ENCODE results near the gene PLA2G6. TPM values are rescaled to one million over a fixed set of nuclear protein-coding genes. Genes with fewer than 3 reads are reported as not detected.

PLA2G6 gene
- total and polyA plus RNA-seq, 2 of the 13 experiments (the other 11 are each of a cell fraction or from before 2014, with no cell fraction given) = 4.8 to 11.5 TPM

GRCh38 chr22:38110008-38110862 is 71.4 kb downstream of the PLA2G6 start, which contains the start of gene BAIAP2L2 (continued):
- no peak for TF ChIP-seq TFDP1 (CRISPR knock-in tag; IDR thresholded peaks at IDR 0.05; ENCODE audit: borderline replicate concordance)
- TF ChIP-seq SIX1 (CRISPR knock-in tag; IDR thresholded peaks at IDR 0.05; ENCODE audit: borderline replicate concordance) = peak; percentile 81; the same call in 1 of the 2 replicates
- no peak for TF ChIP-seq HOXA7 (CRISPR knock-in tag; IDR thresholded peaks at IDR 0.05)
- 0 out of 2 replicates have a peak, but pooled peaks have one; percentile 40 for TF ChIP-seq ZBTB1 (CRISPR knock-in tag; IDR thresholded peaks at IDR 0.05; ENCODE audit: borderline replicate concordance)
- no peak for TF ChIP-seq ZNF558 (CRISPR knock-in tag; IDR thresholded peaks at IDR 0.05; ENCODE audit: borderline replicate concordance)
- TF ChIP-seq ZNF451 (CRISPR knock-in tag; IDR thresholded peaks at IDR 0.05) = no peak
- TF ChIP-seq ZNF10 (CRISPR knock-in tag; IDR thresholded peaks at IDR 0.05; ENCODE audit: borderline replicate concordance, low read depth) = no peak
- 0 out of 2 replicates have a peak, but pooled peaks have one; percentile 52 for TF ChIP-seq ZNF343 (CRISPR knock-in tag; IDR thresholded peaks at IDR 0.05)
- TF ChIP-seq THRA (CRISPR knock-in tag; IDR thresholded peaks at IDR 0.05; ENCODE audit: borderline replicate concordance) = 0 out of 2 replicates have a peak, but pooled peaks have one; percentile 16
- 0 out of 2 replicates have a peak, but pooled peaks have one; percentile 24 for TF ChIP-seq ZNF777 (CRISPR knock-in tag; IDR thresholded peaks at IDR 0.05)
- TF ChIP-seq, protein P1, sequence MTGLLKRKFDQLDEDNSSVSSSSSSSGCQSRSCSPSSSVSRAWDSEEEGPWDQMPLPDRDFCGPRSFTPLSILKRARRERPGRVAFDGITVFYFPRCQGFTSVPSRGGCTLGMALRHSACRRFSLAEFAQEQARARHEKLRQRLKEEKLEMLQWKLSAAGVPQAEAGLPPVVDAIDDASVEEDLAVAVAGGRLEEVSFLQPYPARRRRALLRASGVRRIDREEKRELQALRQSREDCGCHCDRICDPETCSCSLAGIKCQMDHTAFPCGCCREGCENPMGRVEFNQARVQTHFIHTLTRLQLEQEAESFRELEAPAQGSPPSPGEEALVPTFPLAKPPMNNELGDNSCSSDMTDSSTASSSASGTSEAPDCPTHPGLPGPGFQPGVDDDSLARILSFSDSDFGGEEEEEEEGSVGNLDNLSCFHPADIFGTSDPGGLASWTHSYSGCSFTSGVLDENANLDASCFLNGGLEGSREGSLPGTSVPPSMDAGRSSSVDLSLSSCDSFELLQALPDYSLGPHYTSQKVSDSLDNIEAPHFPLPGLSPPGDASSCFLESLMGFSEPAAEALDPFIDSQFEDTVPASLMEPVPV (CRISPR knock-in tag; IDR thresholded peaks at IDR 0.05) = no peak
- no peak for TF ChIP-seq THAP9 (CRISPR knock-in tag; IDR thresholded peaks at IDR 0.05; ENCODE audit: borderline replicate concordance)
- TF ChIP-seq ZC3H13 (CRISPR knock-in tag; IDR thresholded peaks at IDR 0.05) = no peak
- peak; percentile 12; the same call in 1 of the 2 replicates for TF ChIP-seq KDM5B (CRISPR knock-in tag; IDR thresholded peaks at IDR 0.05; ENCODE audit: borderline replicate concordance)
- TF ChIP-seq ZNF296 (CRISPR knock-in tag; conservative IDR thresholded peaks at IDR 0.05) = no peak
- no peak for TF ChIP-seq SRY (CRISPR knock-in tag; IDR thresholded peaks at IDR 0.05)
- no peak for TF ChIP-seq NKX3-1 (CRISPR knock-in tag; IDR thresholded peaks at IDR 0.05)
- no peak for TF ChIP-seq ZNF672 (CRISPR knock-in tag; IDR thresholded peaks at IDR 0.05)
- no peak for TF ChIP-seq CENPBD1 (CRISPR knock-in tag; IDR thresholded peaks at IDR 0.05; ENCODE audit: borderline replicate concordance, low read depth)
- TF ChIP-seq ZBTB20 (CRISPR knock-in tag; IDR thresholded peaks at IDR 0.05; ENCODE audit: borderline replicate concordance, low read depth) = peak; percentile 18; the same call in 1 of the 2 replicates
- TF ChIP-seq ZNF274 (CRISPR knock-in tag; IDR thresholded peaks at IDR 0.05) = no peak
